Suprapubic skin (tissue), 4 donors: ENCODE data around the gene PITRM1. TPM values are rescaled to one million over a fixed set of nuclear protein-coding genes. Genes with fewer than 3 reads are reported as not detected.
"Not testable (repeated sequence)": the region's sequence is repeated elsewhere in the genome, so short reads cannot be mapped to it uniquely, and the experiment has no call there.

Experiments used
- DNase-seq, 2 donors: peaks; one replicate each; pipeline ENCODE4 v3.0.0-alpha.2; 2019; ENCODE audit warnings: low spot score in 2 of 2
- H3K27ac ChIP-seq: fragments of 200-600 bp; sonication (generic); one replicate; pipeline ENCODE4 v1.5.1; 2019
- H3K27me3 ChIP-seq: fragments of 200-600 bp; sonication (generic); one replicate; pipeline ENCODE4 v1.5.1; 2019
- H3K36me3 ChIP-seq: fragments of 200-600 bp; sonication (generic); one replicate; pipeline ENCODE4 v1.5.1; 2019
- H3K4me1 ChIP-seq: fragments of 200-600 bp; sonication (generic); one replicate; pipeline ENCODE4 v1.5.1; 2019
- H3K4me3 ChIP-seq: fragments of 200-600 bp; sonication (generic); one replicate; pipeline ENCODE4 v1.5.1; 2019; ENCODE audit warnings: mild to moderate bottlenecking
- H3K9me3 ChIP-seq: fragments of 200-600 bp; sonication (generic); one replicate; pipeline ENCODE4 v1.5.1; 2019
- CTCF ChIP-seq, 2 donors: fragments of 200-600 bp in 1 of 2; fragments of 450-650 bp in 1 of 2; sonication (generic) in 1 of 2; IDR thresholded peaks; one replicate each; pipeline ENCODE4 v1.5.1; 2016 to 2019; ENCODE audit warnings: antibody characterized with exemption in 2 of 2, mild to moderate bottlenecking in 1 of 2, moderate library complexity in 1 of 2
- EP300 ChIP-seq: sonication (generic); formaldehyde crosslinking; IDR thresholded peaks from one replicate; pipeline ENCODE4 v1.6.1; 2017; ENCODE audit warnings: antibody characterized with exemption
- POLR2A ChIP-seq, 2 donors: fragments of 450-650 bp; IDR thresholded peaks; one replicate each; pipeline ENCODE4 v1.6.1; 2017; ENCODE audit warnings: antibody characterized with exemption in 2 of 2, mild to moderate bottlenecking in 2 of 2, moderate library complexity in 2 of 2
- POLR2AphosphoS5 ChIP-seq, 3 donors: sonication (generic); formaldehyde crosslinking; IDR thresholded peaks; one replicate each; pipeline ENCODE4 v1.6.1; 2017; ENCODE audit warnings: antibody characterized with exemption in 3 of 3
- WGBS: methylation state at CpG from one replicate; pipeline ENCODE4 v1.1.5; 2018; 5-methylcytosine and 5-hydroxymethylcytosine counted together
- total RNA-seq, 4 donors: library from RNA; depleted of rRNA; stranded (reverse); fragments of >200 nt; gene quantifications; one replicate each; pipeline ENCODE4 v1.1.0, GENCODE V29; 2016

Gene PITRM1, protein sequence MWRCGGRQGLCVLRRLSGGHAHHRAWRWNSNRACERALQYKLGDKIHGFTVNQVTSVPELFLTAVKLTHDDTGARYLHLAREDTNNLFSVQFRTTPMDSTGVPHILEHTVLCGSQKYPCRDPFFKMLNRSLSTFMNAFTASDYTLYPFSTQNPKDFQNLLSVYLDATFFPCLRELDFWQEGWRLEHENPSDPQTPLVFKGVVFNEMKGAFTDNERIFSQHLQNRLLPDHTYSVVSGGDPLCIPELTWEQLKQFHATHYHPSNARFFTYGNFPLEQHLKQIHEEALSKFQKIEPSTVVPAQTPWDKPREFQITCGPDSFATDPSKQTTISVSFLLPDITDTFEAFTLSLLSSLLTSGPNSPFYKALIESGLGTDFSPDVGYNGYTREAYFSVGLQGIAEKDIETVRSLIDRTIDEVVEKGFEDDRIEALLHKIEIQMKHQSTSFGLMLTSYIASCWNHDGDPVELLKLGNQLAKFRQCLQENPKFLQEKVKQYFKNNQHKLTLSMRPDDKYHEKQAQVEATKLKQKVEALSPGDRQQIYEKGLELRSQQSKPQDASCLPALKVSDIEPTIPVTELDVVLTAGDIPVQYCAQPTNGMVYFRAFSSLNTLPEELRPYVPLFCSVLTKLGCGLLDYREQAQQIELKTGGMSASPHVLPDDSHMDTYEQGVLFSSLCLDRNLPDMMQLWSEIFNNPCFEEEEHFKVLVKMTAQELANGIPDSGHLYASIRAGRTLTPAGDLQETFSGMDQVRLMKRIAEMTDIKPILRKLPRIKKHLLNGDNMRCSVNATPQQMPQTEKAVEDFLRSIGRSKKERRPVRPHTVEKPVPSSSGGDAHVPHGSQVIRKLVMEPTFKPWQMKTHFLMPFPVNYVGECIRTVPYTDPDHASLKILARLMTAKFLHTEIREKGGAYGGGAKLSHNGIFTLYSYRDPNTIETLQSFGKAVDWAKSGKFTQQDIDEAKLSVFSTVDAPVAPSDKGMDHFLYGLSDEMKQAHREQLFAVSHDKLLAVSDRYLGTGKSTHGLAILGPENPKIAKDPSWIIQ
- 10 to 100 TPM; 44.2 to 94.6 (median 63.1) TPM for total RNA-seq

- WGBS: 0% methylated on average over 44 of the region's 73 CpGs
- Histone ChIP-seq H3K27me3 (no peaks in the 10 kb centered on the region), H3K36me3 (peaks cover 24% of the 10 kb centered on the region), H3K9me3 (no peaks in the 10 kb centered on the region), H3K4me1 (peaks cover 23% of the 10 kb centered on the region), H3K27ac (peak within 1 kb of the TSS; percentile 94), H3K4me3 (peak within 1 kb of the TSS; percentile 95)
- no peak for TF ChIP-seq EP300
- peak; percentile 91 to 98 for TF ChIP-seq POLR2A (IDR thresholded peaks at IDR 0.05)
- no peak for TF ChIP-seq CTCF (IDR thresholded peaks at IDR 0.05)
- peak; percentile 96 to 98 (median 96) for TF ChIP-seq POLR2AphosphoS5 (IDR thresholded peaks at IDR 0.05)
- DNase-seq: peak; percentile 99 to 100
Observed at GRCh38 chr10:3172446-3173170, at the start of gene PITRM1. TSS of gene PITRM1 (minus strand) at chr10:3172782. CDS start at chr10:3172772, 10 bp downstream.

DNA sequence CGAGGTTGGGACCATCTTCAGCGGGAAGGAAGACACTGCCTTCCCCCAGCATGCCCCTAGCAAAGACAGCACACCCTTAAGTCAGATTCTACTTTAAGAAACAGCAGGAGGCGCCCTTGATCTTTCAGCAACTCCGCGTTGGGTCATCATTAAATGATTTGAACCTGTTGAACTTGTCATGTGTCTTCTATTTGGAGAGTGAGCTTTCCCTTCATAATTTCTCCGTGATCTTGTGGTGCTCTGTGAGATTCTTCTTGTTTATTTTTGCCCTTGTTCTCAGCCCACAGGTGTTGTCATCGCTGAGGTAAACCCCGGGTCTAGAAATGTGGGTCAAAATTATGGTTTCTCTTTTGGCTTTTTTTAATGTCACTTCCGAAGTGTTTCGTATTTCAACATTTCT is 49.5 kb upstream of the PITRM1 start:
- DNase-seq: peak in 1 of 2 donors; percentile 28
- no peaks in the 10 kb centered on the region for H3K27me3 ChIP-seq
- H3K36me3 ChIP-seq: no peaks in the 10 kb centered on the region
- no peaks in the 10 kb centered on the region for H3K9me3 ChIP-seq
- TF ChIP-seq POLR2A (IDR thresholded peaks at IDR 0.05) (no peak), CTCF (IDR thresholded peaks at IDR 0.05) (no peak), EP300 (no peak), POLR2AphosphoS5 (IDR thresholded peaks at IDR 0.05) (no peak)
- no peak overlapping the region for H3K27ac ChIP-seq
- no peak overlapping the region for H3K4me3 ChIP-seq
- 71% methylated on average over 10 of the region's 10 CpGs for WGBS
- H3K4me1 ChIP-seq: no peaks in the 10 kb centered on the region

- H3K9me3 ChIP-seq, H3K36me3 ChIP-seq, DNase-seq, H3K4me3 ChIP-seq, H3K4me1 ChIP-seq, H3K27ac ChIP-seq, H3K27me3 ChIP-seq: not testable (repeated sequence)
- 83% methylated on average over 1 of the region's 2 CpGs for WGBS
Observed at GRCh38 chr10:3221601-3222000, 49.0 kb upstream of the PITRM1 start.

GRCh38 chr10:3220853-3221252 is 48.3 kb upstream of the PITRM1 start:
- no peaks in the 10 kb centered on the region for H3K36me3 ChIP-seq
- no peak overlapping the region for H3K27ac ChIP-seq

GRCh38 chr10:3219021-3219628 is 46.5 kb upstream of the PITRM1 start:
- not testable (repeated sequence) for H3K36me3 ChIP-seq

More at GRCh38 chr10:3220853-3221252, 48.3 kb upstream of the PITRM1 start:
- DNase-seq: no peak
- Histone ChIP-seq H3K27me3 (no peaks in the 10 kb centered on the region), H3K4me3 (no peak overlapping the region), H3K9me3 (no peaks in the 10 kb centered on the region), H3K4me1 (no peaks in the 10 kb centered on the region)
- TF ChIP-seq POLR2A (IDR thresholded peaks at IDR 0.05): no peak

GRCh38 chr10:3217853-3218252 is 45.3 kb upstream of the PITRM1 start:
- H3K36me3 ChIP-seq: no peaks in the 10 kb centered on the region
- TF ChIP-seq EP300: no peak
- no peak for TF ChIP-seq CTCF (IDR thresholded peaks at IDR 0.05)
- TF ChIP-seq POLR2A (IDR thresholded peaks at IDR 0.05): no peak
- TF ChIP-seq POLR2AphosphoS5 (IDR thresholded peaks at IDR 0.05): no peak
- H3K4me3 ChIP-seq: no peak overlapping the region
- DNase-seq: no peak
- no peaks in the 10 kb centered on the region for H3K4me1 ChIP-seq
- no peak overlapping the region for H3K27ac ChIP-seq
- 89% methylated on average over 12 of the region's 12 CpGs for WGBS
- no peaks in the 10 kb centered on the region for H3K9me3 ChIP-seq
- H3K27me3 ChIP-seq: no peaks in the 10 kb centered on the region

More at GRCh38 chr10:3219021-3219628, 46.5 kb upstream of the PITRM1 start:
- DNase-seq, H3K27me3 ChIP-seq, H3K4me3 ChIP-seq, H3K9me3 ChIP-seq, H3K27ac ChIP-seq, H3K4me1 ChIP-seq: not testable (repeated sequence)
- WGBS: 94% methylated on average over 5 of the region's 5 CpGs
